Measurements from ENCODE around the gene GAS7. TPM values are rescaled to one million over a fixed set of nuclear protein-coding genes. Genes with fewer than 3 reads are reported as not detected.

Gene GAS7
- total and polyA plus RNA-seq, 10 of the 15 experiments (the other 5 are each of a cell fraction or from before 2014, with no cell fraction given) = 2.3 to 53.4 (median 24.0) TPM

- TF ChIP-seq USF1 (IDR thresholded peaks at IDR 0.05; ENCODE audit: borderline replicate concordance, extremely low read length, insufficient read depth, low read depth, low read length) = no peak
Measured at GRCh38 chr17:10247810-10248209, 49.4 kb upstream of the GAS7 start (continued).

- RAD21 ChIA-PET (ENCODE audit: unreplicated experiment) = no interaction called here
- Histone ChIP-seq H3K9ac (ENCODE audit: control insufficient read depth, insufficient read depth, low read length) (no peak overlapping the region), H2AFZ (ENCODE audit: control insufficient read depth, low read depth, low read length) (no peak overlapping the region), H3K9me3 (replicated peaks; ENCODE audit: control insufficient read depth, insufficient read depth, low read length) (no peaks in the 10 kb centered on the region), H3K27ac (ENCODE audit: control insufficient read depth, insufficient read depth) (no peak overlapping the region), H3K4me1 (ENCODE audit: control insufficient read depth, insufficient read depth, low read length) (no peaks in the 10 kb centered on the region), H3K79me2 (ENCODE audit: control insufficient read depth, insufficient read depth, low read length) (no peaks in the 10 kb centered on the region), H4K20me1 (ENCODE audit: control insufficient read depth, insufficient read depth) (no peaks in the 10 kb centered on the region), H3K4me3 (no peak overlapping the region), H3K4me2 (ENCODE audit: control insufficient read depth, insufficient read depth) (no peak overlapping the region), H3K27me3 (replicated peaks in 1 of 2; ENCODE audit: control insufficient read depth in 2 of 2, insufficient read depth in 2 of 2, low read length in 1 of 2) (no peaks in the 10 kb centered on the region), H3K36me3 (ENCODE audit: control insufficient read depth in 2 of 2, insufficient read depth in 2 of 2, low read length in 1 of 2) (no peaks in the 10 kb centered on the region)
- 22% methylated on average over 12 of the region's 12 CpGs for WGBS (ENCODE audit: insufficient coverage, insufficient replicate concordance, low lambda C conversion rate, missing lambda C conversion rate)
- intact Hi-C loops (cut with micrococcal nuclease; ENCODE audit: unreplicated experiment) (no loop called here), in situ Hi-C loops (cut with MboI) (no loop called here)
- no peak for DNase-seq (ENCODE audit: low read depth, low spot score)
- TF ChIP-seq MTA2 (IDR thresholded peaks at IDR 0.05; ENCODE audit: low read depth) (no peak), ESRRA (IDR thresholded peaks at IDR 0.05; ENCODE audit: low read length) (no peak), CTCF (IDR thresholded peaks at IDR 0.05 in 2 of 3, conservative IDR thresholded peaks at IDR 0.05 in 1 of 3; ENCODE audit: control insufficient read depth in 2 of 3, extremely low read depth in 1 of 3, insufficient read depth in 1 of 3, low read depth in 3 of 3, low read length in 3 of 3) (no peak), ZBTB33 (IDR thresholded peaks at IDR 0.05) (no peak), ATF3 (IDR thresholded peaks at IDR 0.05; ENCODE audit: borderline replicate concordance, extremely low read depth, low read depth, low read length) (no peak), IRF4 (IDR thresholded peaks at IDR 0.05; ENCODE audit: low read depth, low read length) (no peak), ATF7 (IDR thresholded peaks at IDR 0.05; ENCODE audit: low read depth) (no peak), TAF1 (IDR thresholded peaks at IDR 0.05; ENCODE audit: borderline replicate concordance, low read depth, low read length) (no peak), ELK1 (IDR thresholded peaks at IDR 0.05; ENCODE audit: low read depth, low read length) (no peak), NFIC (IDR thresholded peaks at IDR 0.05; ENCODE audit: low read depth, low read length) (no peak)
- BruUV-seq (replicated peaks) = no TSS peak
- SMC1A ChIA-PET (ENCODE audit: uncharacterized antibody, unreplicated experiment) = no interaction called here
- POLR2A ChIA-PET = no interaction called here
- CTCF ChIA-PET = interaction anchor here (1.3 kb wide), 1 partner anchor 319 kb away, joined by 7 read pairs; no protein-coding TSS in a partner anchor
- FAIRE-seq = no peak
- no peak for ATAC-seq
Measured at GRCh38 chr17:10243883-10244844, 45.8 kb upstream of the GAS7 start.
